RWPE1 (cell line): ENCODE results near the gene SGCA.

Source experiments
- CTCF ChIA-PET: fragments of 350-600 bp; sonication (Branson Sonifier 250); formaldehyde crosslinking; extraction: SDS; loops from one replicate; lab custom pipeline; 2021; lab: Yijun Ruan, JAX
- POLR2A ChIA-PET: fragments of 400-600 bp; formaldehyde crosslinking; extraction: SDS; loops from one replicate; lab custom pipeline; 2020; ENCODE audit warnings: antibody characterized with exemption; ENCODE audit not compliant: low non-redundant PET; lab: Yijun Ruan, JAX
- DNase-seq: peaks from one replicate; pipeline ENCODE4 v3.0.0; 2012; ENCODE audit warnings: low spot score
- H3K27ac ChIP-seq: fragments of 450-650 bp; 2 replicates; pipeline ENCODE4 v1.5.1; 2017
- CTCF ChIP-seq: fragments of 450-650 bp; conservative IDR thresholded peaks from 2 replicates; pipeline ENCODE4 v1.5.1; 2017; ENCODE audit warnings: low read depth, mild to moderate bottlenecking

SGCA gene

GRCh38 chr17:50190603-50191358, 25.0 kb downstream of the SGCA start:
- ChIA-PET POLR2A (no interaction called here), CTCF (interaction anchor here (0.6 to 0.8 kb wide), 2 partner anchors 30 to 46 kb away, joined by 3 read pairs; no protein-coding TSS in a partner anchor)
- H3K27ac ChIP-seq = no peak overlapping the region
- DNase-seq = no peak
- TF ChIP-seq CTCF = no peak

- POLR2A ChIA-PET = no interaction called here
- CTCF ChIA-PET = interaction anchor here (0.6 kb wide), 1 partner anchor 47 kb away, joined by 3 read pairs; no protein-coding TSS in a partner anchor
- H3K27ac ChIP-seq = no peak overlapping the region
- no peak for DNase-seq
- no peak for TF ChIP-seq CTCF
Observed at GRCh38 chr17:50191359-50192143, 25.7 kb downstream of the SGCA start.

- no peak for TF ChIP-seq CTCF
- ChIA-PET POLR2A (no interaction called here), CTCF (interaction anchor here (0.6 kb wide), 1 partner anchor 11 kb away, joined by 3 read pairs; no protein-coding TSS in a partner anchor)
- H3K27ac ChIP-seq = no peak overlapping the region; the same call in 1 of the 2 replicates
- no peak for DNase-seq
Observed at GRCh38 chr17:50192144-50192617, 26.4 kb downstream of the SGCA start.

- ChIA-PET CTCF (interaction anchor here (0.6 to 1.3 kb wide), 2 partner anchors 10 to 79 kb away, joined by 3 read pairs; no protein-coding TSS in a partner anchor), POLR2A (no interaction called here)
- no peak for TF ChIP-seq CTCF
- DNase-seq = no peak
- H3K27ac ChIP-seq = no peak overlapping the region; the same call in 1 of the 2 replicates
Observed at GRCh38 chr17:50192618-50193291, 26.9 kb downstream of the SGCA start.

GRCh38 chr17:50194140-50194933, 28.5 kb downstream of the SGCA start:
- no peak overlapping the region for H3K27ac ChIP-seq
- POLR2A ChIA-PET = interaction anchor here (0.6 kb wide), 1 partner anchor 87 kb away, joined by 3 read pairs; no protein-coding TSS in a partner anchor
- CTCF ChIA-PET = interaction anchor here (0.7 to 1.3 kb wide), 2 partner anchors 57 to 77 kb away, joined by 3 to 4 read pairs; no protein-coding TSS in a partner anchor

More at GRCh38 chr17:50194140-50194933, 28.5 kb downstream of the SGCA start:
- no peak for DNase-seq
- no peak for TF ChIP-seq CTCF
